Measurements from ENCODE around the gene DNAJC21. TPM values are rescaled to one million over a fixed set of nuclear protein-coding genes. Genes with fewer than 3 reads are reported as not detected.

The DNAJC21 gene
- total and polyA plus RNA-seq, 2 of the 4 experiments (the other 2 are of a cell fraction): 8.8 to 12.7 TPM

- Histone ChIP-seq H2BK5ac (ENCODE audit: low read depth, low read length, poor library complexity, severe bottlenecking) (peak within 1 kb of the TSS; percentile 98), H3K36me3 (ENCODE audit: control insufficient read depth, insufficient read depth, low read length) (peaks cover 11% of the 10 kb centered on the region), H3K23ac (ENCODE audit: low read depth, low read length) (peak within 1 kb of the TSS; percentile 100), H3K27ac (ENCODE audit: insufficient read depth, low read length) (peak within 1 kb of the TSS; percentile 95), H3K14ac (replicated peaks; ENCODE audit: low read depth, low read length) (peak within 1 kb of the TSS; percentile 98), H4K91ac (ENCODE audit: insufficient read depth, low read depth, low read length) (peak within 1 kb of the TSS; percentile 90), H4K5ac (ENCODE audit: low read depth, low read length) (peak within 1 kb of the TSS; percentile 92), H3K9ac (ENCODE audit: low read depth, low read length) (peak within 1 kb of the TSS; percentile 89), H2AK5ac (ENCODE audit: low read depth, low read length) (peak within 1 kb of the TSS; percentile 76), H2AK9ac (replicated peaks; ENCODE audit: low read depth, low read length, poor library complexity) (peak within 1 kb of the TSS; percentile 92), H3K79me1 (ENCODE audit: low read depth in 1 of 2, low read length in 2 of 2) (peaks cover 16 to 30% of the 10 kb centered on the region in 2 experiments), H4K8ac (ENCODE audit: low read depth in 2 of 2, low read length in 2 of 2) (peak within 1 kb of the TSS; percentile 89 to 92), H3K9me1 (ENCODE audit: insufficient read depth, low read length) (0 out of 2 replicates have a peak, but pooled peaks cover 3% of the 10 kb centered on the region), H3K4me3 (ENCODE audit: insufficient read depth, low read depth, low read length) (peak within 1 kb of the TSS; percentile 77), H3K4ac (ENCODE audit: low read depth, low read length) (peak within 1 kb of the TSS; percentile 95), H3K4me1 (ENCODE audit: control insufficient read depth, insufficient read depth, low read length) (peaks cover 5% of the 10 kb centered on the region; the same call in 1 of the 2 replicates), H2AFZ (replicated peaks; ENCODE audit: low read length, poor library complexity) (peak within 1 kb of the TSS; percentile 98), H2BK15ac (ENCODE audit: low read depth, low read length) (peak within 1 kb of the TSS; percentile 94; the same call in 2 of the 3 replicates), H2BK120ac (ENCODE audit: low read depth, low read length) (peak within 1 kb of the TSS; percentile 88), H3K4me2 (ENCODE audit: low read depth, low read length) (peak within 1 kb of the TSS; percentile 99), H3K27me3 (ENCODE audit: control insufficient read depth, insufficient read depth, low read length) (no peaks in the 10 kb centered on the region), H4K20me1 (ENCODE audit: insufficient read depth, low read length) (peaks cover 2% of the 10 kb centered on the region; the same call in 1 of the 2 replicates), H2BK20ac (ENCODE audit: low read depth, low read length) (peak within 1 kb of the TSS; percentile 31), H3K9me3 (ENCODE audit: control insufficient read depth, insufficient read depth, low read length) (no peaks in the 10 kb centered on the region), H3K56ac (ENCODE audit: extremely low read depth, insufficient read depth, low read length) (peak within 1 kb of the TSS; percentile 96), H3K18ac (ENCODE audit: low read depth, low read length) (peak within 1 kb of the TSS; percentile 49)
- no TSS peak for BruUV-seq (replicated peaks)
- in situ Hi-C loops (cut with MboI; ENCODE audit: low sequenced_read_pairs) (no loop called here), intact Hi-C loops (cut with micrococcal nuclease) (loop anchor here (5.0 kb wide), 1 partner anchor 428 kb away; no protein-coding TSS in a partner anchor), dilution Hi-C loops (cut with HindIII; ENCODE audit: low sequenced_read_pairs, unreplicated experiment) (no loop called here)
- no peak for TF ChIP-seq RCOR1 (IDR thresholded peaks at IDR 0.05; ENCODE audit: insufficient replicate concordance, low read length)
- peak; percentile 91; the same call in 1 of the 2 replicates for TF ChIP-seq MXI1 (IDR thresholded peaks at IDR 0.05; ENCODE audit: borderline replicate concordance, low read depth, low read length)
- no peak; the same call in none of the 2 replicates for TF ChIP-seq CTCF (conservative IDR thresholded peaks at IDR 0.05; ENCODE audit: low read depth, low read length)
- TF ChIP-seq BHLHE40 (IDR thresholded peaks at IDR 0.05; ENCODE audit: low read depth, low read length): peak; percentile 90
- peak; percentile 24; the same call in 1 of the 2 replicates for TF ChIP-seq RAD21 (IDR thresholded peaks at IDR 0.05; ENCODE audit: low read length)
- TF ChIP-seq POLR2A (IDR thresholded peaks at IDR 0.05; ENCODE audit: low read depth, low read length): peak; percentile 62
- TF ChIP-seq CHD1 (IDR thresholded peaks at IDR 0.05; ENCODE audit: low read depth, low read length): peak; percentile 74; the same call in 1 of the 2 replicates
- no peak for TF ChIP-seq NFE2L2 (IDR thresholded peaks at IDR 0.05; ENCODE audit: low read depth, low read length)
- peak; percentile 69; the same call in 1 of the 2 replicates for TF ChIP-seq MAZ (IDR thresholded peaks at IDR 0.05; ENCODE audit: borderline replicate concordance, low read depth, low read length)
- TF ChIP-seq, protein P1, sequence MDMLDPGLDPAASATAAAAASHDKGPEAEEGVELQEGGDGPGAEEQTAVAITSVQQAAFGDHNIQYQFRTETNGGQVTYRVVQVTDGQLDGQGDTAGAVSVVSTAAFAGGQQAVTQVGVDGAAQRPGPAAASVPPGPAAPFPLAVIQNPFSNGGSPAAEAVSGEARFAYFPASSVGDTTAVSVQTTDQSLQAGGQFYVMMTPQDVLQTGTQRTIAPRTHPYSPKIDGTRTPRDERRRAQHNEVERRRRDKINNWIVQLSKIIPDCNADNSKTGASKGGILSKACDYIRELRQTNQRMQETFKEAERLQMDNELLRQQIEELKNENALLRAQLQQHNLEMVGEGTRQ (IDR thresholded peaks at IDR 0.05; ENCODE audit: low read depth, low read length): peak; percentile 28; the same call in 1 of the 2 replicates
- ChIA-PET CTCF (no interaction called here), POLR2A (ENCODE audit: unreplicated experiment) (interaction anchor here (0.6 to 1.4 kb wide), 4 partner anchors 8 to 428 kb away, joined by 4 to 15 read pairs (median 4); partner anchors contain the start of gene DNAJC21)
- DNase-seq: peak; percentile 98
- ATAC-seq (ENCODE audit: low read depth): peak; percentile 96
- 0% methylated on average over 43 of the region's 67 CpGs; no CpG with 5 or more reads in 1 of the 2 experiments for WGBS, 2 experiments (ENCODE audit: extremely low coverage in 2 of 2, insufficient read length in 1 of 2)
These were observed 14.1 kb upstream of the DNAJC21 start, which contains the start of the genes BRIX1 and RAD1 for GRCh38 chr5:34915139-34915855. BRIX1 (plus strand) TSS chr5:34915711; CDS start chr5:34915739, 28 bp downstream. RAD1 (minus strand) TSS chr5:34915504; CDS start chr5:34914892, 612 bp downstream.

All from IMR-90 (cell line).